ENCODE measurements around the gene EFNB2.

Gene EFNB2

GRCh38 chr13:106462710-106463109 is 72.8 kb downstream of the EFNB2 start:
- Histone ChIP-seq H3K4me3 (ENCODE audit: low read depth in 1 of 2, low read length in 2 of 2) (no peak overlapping the region), H3K36me3 (ENCODE audit: control insufficient read depth in 1 of 2, insufficient read depth in 2 of 2, low read length in 2 of 2) (no peaks in the 10 kb centered on the region), H3K27ac (ENCODE audit: low read depth, low read length) (no peak overlapping the region), H3K9ac (ENCODE audit: low read depth in 1 of 2, low read length in 2 of 2) (no peak overlapping the region), H3K27me3 (ENCODE audit: control insufficient read depth in 1 of 2, insufficient read depth in 2 of 2, low read length in 2 of 2) (no peaks in the 10 kb centered on the region), H3K9me3 (ENCODE audit: control insufficient read depth in 1 of 2, low read length in 2 of 2) (no peaks in the 10 kb centered on the region), H3K4me1 (ENCODE audit: control insufficient read depth in 1 of 2, insufficient read depth in 2 of 2, low read length in 2 of 2) (no peaks in the 10 kb centered on the region)

- Histone ChIP-seq H3K27me3 (ENCODE audit: control insufficient read depth in 1 of 2, insufficient read depth in 2 of 2, low read length in 2 of 2) (no peaks in the 10 kb centered on the region), H3K4me1 (ENCODE audit: control insufficient read depth in 1 of 2, insufficient read depth in 2 of 2, low read length in 2 of 2) (no peaks in the 10 kb centered on the region), H3K9me3 (ENCODE audit: control insufficient read depth in 1 of 2, low read length in 2 of 2) (no peaks in the 10 kb centered on the region), H3K4me3 (ENCODE audit: low read depth in 1 of 2, low read length in 2 of 2) (no peak overlapping the region), H3K9ac (ENCODE audit: low read depth in 1 of 2, low read length in 2 of 2) (no peak overlapping the region), H3K36me3 (ENCODE audit: control insufficient read depth in 1 of 2, insufficient read depth in 2 of 2, low read length in 2 of 2) (no peaks in the 10 kb centered on the region), H3K27ac (ENCODE audit: low read depth, low read length) (no peak overlapping the region)
These were observed 79.7 kb downstream of the EFNB2 start for GRCh38 chr13:106455777-106456176.

DNA sequence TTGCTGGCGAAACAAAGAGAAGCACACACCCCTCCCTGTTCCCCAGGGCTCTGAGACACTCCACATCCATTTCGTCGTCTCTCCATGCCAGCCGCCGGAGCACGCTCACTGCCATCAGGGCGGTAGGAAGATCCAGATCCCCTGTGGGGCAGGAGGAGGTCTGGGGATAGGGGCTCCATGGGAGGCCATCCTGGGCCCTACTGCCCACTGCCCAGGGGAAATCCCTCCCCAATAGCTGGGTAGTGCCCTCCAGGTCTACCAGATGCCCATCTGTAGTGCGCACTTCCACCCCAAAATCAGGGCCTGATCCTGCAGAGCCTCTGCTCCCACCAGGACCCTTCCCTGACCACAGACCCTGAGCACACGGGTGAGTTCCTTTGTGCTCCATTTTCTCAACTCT is 80.3 kb downstream of the EFNB2 start:
- H3K4me1 ChIP-seq (ENCODE audit: control insufficient read depth in 1 of 2, insufficient read depth in 2 of 2, low read length in 2 of 2), result no peaks in the 10 kb centered on the region
- H3K36me3 ChIP-seq (ENCODE audit: control insufficient read depth in 1 of 2, insufficient read depth in 2 of 2, low read length in 2 of 2), result no peaks in the 10 kb centered on the region
- no peak overlapping the region for H3K4me3 ChIP-seq (ENCODE audit: low read depth in 1 of 2, low read length in 2 of 2)
- no peak overlapping the region for H3K9ac ChIP-seq (ENCODE audit: low read depth in 1 of 2, low read length in 2 of 2)
- no peaks in the 10 kb centered on the region for H3K9me3 ChIP-seq (ENCODE audit: control insufficient read depth in 1 of 2, low read length in 2 of 2)
- no peaks in the 10 kb centered on the region for H3K27me3 ChIP-seq (ENCODE audit: control insufficient read depth in 1 of 2, insufficient read depth in 2 of 2, low read length in 2 of 2)
- no peak overlapping the region for H3K27ac ChIP-seq (ENCODE audit: low read depth, low read length)

DNA sequence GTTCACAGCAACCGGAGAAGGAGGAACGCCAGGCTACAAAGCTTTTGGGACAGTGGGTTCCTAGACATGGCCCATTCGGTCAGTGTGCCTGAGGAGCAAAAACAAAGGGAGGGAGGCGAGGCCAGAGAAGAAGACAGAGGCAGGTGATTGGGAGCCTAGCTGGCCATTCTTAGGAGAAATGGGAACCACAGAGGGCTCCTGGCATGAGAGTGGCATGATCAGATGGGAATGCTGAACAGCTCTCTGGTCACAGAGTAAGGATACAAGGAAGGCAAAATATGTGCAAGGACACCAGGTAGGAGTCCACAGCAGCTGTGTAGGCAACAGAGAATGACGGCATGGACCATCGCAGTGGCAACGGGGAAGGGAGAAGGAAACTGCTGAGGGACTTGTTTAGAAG is 82.4 kb downstream of the EFNB2 start:
- no peak overlapping the region for H3K9ac ChIP-seq (ENCODE audit: low read depth in 1 of 2, low read length in 2 of 2)
- no peak overlapping the region for H3K4me3 ChIP-seq (ENCODE audit: low read depth in 1 of 2, low read length in 2 of 2)
- no peaks in the 10 kb centered on the region for H3K36me3 ChIP-seq (ENCODE audit: control insufficient read depth in 1 of 2, insufficient read depth in 2 of 2, low read length in 2 of 2)
- H3K9me3 ChIP-seq (ENCODE audit: control insufficient read depth in 1 of 2, low read length in 2 of 2), result no peaks in the 10 kb centered on the region
- no peak overlapping the region for H3K27ac ChIP-seq (ENCODE audit: low read depth, low read length)
- no peaks in the 10 kb centered on the region for H3K27me3 ChIP-seq (ENCODE audit: control insufficient read depth in 1 of 2, insufficient read depth in 2 of 2, low read length in 2 of 2)
- H3K4me1 ChIP-seq (ENCODE audit: control insufficient read depth in 1 of 2, insufficient read depth in 2 of 2, low read length in 2 of 2), result no peaks in the 10 kb centered on the region

GRCh38 chr13:106450991-106451390 is 84.5 kb downstream of the EFNB2 start:
- no peaks in the 10 kb centered on the region for H3K9me3 ChIP-seq (ENCODE audit: control insufficient read depth in 1 of 2, low read length in 2 of 2)
- H3K4me1 ChIP-seq (ENCODE audit: control insufficient read depth in 1 of 2, insufficient read depth in 2 of 2, low read length in 2 of 2), result no peaks in the 10 kb centered on the region
- H3K36me3 ChIP-seq (ENCODE audit: control insufficient read depth in 1 of 2, insufficient read depth in 2 of 2, low read length in 2 of 2), result no peaks in the 10 kb centered on the region
- H3K27me3 ChIP-seq (ENCODE audit: control insufficient read depth in 1 of 2, insufficient read depth in 2 of 2, low read length in 2 of 2), result no peaks in the 10 kb centered on the region
- no peak overlapping the region for H3K27ac ChIP-seq (ENCODE audit: low read depth, low read length)
- H3K4me3 ChIP-seq (ENCODE audit: low read depth in 1 of 2, low read length in 2 of 2), result no peak overlapping the region
- H3K9ac ChIP-seq (ENCODE audit: low read depth in 1 of 2, low read length in 2 of 2), result no peak overlapping the region

- Histone ChIP-seq H3K9ac (ENCODE audit: low read depth in 1 of 2, low read length in 2 of 2) (no peak overlapping the region), H3K27me3 (ENCODE audit: control insufficient read depth in 1 of 2, insufficient read depth in 2 of 2, low read length in 2 of 2) (no peaks in the 10 kb centered on the region), H3K9me3 (ENCODE audit: control insufficient read depth in 1 of 2, low read length in 2 of 2) (no peaks in the 10 kb centered on the region), H3K36me3 (ENCODE audit: control insufficient read depth in 1 of 2, insufficient read depth in 2 of 2, low read length in 2 of 2) (no peaks in the 10 kb centered on the region), H3K27ac (ENCODE audit: low read depth, low read length) (no peak overlapping the region), H3K4me1 (ENCODE audit: control insufficient read depth in 1 of 2, insufficient read depth in 2 of 2, low read length in 2 of 2) (no peaks in the 10 kb centered on the region), H3K4me3 (ENCODE audit: low read depth in 1 of 2, low read length in 2 of 2) (no peak overlapping the region)
These were observed 86.4 kb downstream of the EFNB2 start for GRCh38 chr13:106449096-106449495.

DNA sequence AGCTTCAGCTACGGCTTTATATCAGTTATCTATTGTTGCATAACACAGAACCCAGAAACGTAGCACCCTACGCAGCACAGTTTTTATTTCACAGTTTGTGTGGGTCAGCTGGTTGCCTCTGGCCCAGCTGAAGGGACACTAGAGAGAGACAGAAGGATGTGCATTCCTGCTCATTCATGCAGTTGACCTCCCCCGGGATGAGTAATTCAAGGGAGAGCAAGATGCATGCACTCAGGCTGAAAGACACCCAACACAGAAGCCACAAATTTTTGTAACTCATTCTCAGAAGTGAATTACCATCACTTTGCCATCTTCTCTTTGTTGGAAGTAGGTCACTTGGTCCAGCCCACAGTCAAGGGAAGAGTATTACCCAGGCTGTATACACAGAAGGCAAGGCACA is 89.5 kb downstream of the EFNB2 start:
- Histone ChIP-seq H3K27me3 (ENCODE audit: control insufficient read depth in 1 of 2, insufficient read depth in 2 of 2, low read length in 2 of 2) (no peaks in the 10 kb centered on the region), H3K9me3 (ENCODE audit: control insufficient read depth in 1 of 2, low read length in 2 of 2) (no peaks in the 10 kb centered on the region), H3K4me1 (ENCODE audit: control insufficient read depth in 1 of 2, insufficient read depth in 2 of 2, low read length in 2 of 2) (no peaks in the 10 kb centered on the region), H3K27ac (ENCODE audit: low read depth, low read length) (no peak overlapping the region), H3K9ac (ENCODE audit: low read depth in 1 of 2, low read length in 2 of 2) (no peak overlapping the region), H3K36me3 (ENCODE audit: control insufficient read depth in 1 of 2, insufficient read depth in 2 of 2, low read length in 2 of 2) (no peaks in the 10 kb centered on the region), H3K4me3 (ENCODE audit: low read depth in 1 of 2, low read length in 2 of 2) (no peak overlapping the region)

- Histone ChIP-seq H3K27me3 (ENCODE audit: control insufficient read depth in 1 of 2, insufficient read depth in 2 of 2, low read length in 2 of 2) (no peaks in the 10 kb centered on the region), H3K9ac (ENCODE audit: low read depth in 1 of 2, low read length in 2 of 2) (no peak overlapping the region), H3K27ac (ENCODE audit: low read depth, low read length) (no peak overlapping the region), H3K4me3 (ENCODE audit: low read depth in 1 of 2, low read length in 2 of 2) (no peak overlapping the region), H3K36me3 (ENCODE audit: control insufficient read depth in 1 of 2, insufficient read depth in 2 of 2, low read length in 2 of 2) (no peaks in the 10 kb centered on the region), H3K9me3 (ENCODE audit: control insufficient read depth in 1 of 2, low read length in 2 of 2) (no peaks in the 10 kb centered on the region), H3K4me1 (ENCODE audit: control insufficient read depth in 1 of 2, insufficient read depth in 2 of 2, low read length in 2 of 2) (no peaks in the 10 kb centered on the region)
These were observed 91.7 kb downstream of the EFNB2 start for GRCh38 chr13:106443607-106444322.

DNA sequence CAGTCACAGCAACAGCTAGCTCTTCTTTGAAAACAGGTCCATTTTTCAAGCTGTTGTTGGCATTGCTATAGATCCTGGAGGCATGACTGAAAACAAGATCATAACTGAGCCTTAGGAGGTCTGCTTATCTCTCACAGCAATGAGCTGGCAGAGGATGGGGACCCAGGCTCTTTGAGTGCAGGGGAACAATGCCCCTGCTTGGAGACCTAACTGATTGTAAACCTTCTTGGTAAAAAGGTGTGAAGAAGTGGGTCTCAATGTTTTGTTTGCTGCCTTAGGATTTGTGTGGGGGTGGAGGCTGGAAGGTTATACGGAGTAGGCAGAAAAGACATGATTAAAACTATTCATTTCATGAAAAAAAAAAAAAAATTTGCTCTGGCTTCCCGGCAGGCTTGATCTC is 94.6 kb downstream of the EFNB2 start:
- Histone ChIP-seq H3K9me3 (ENCODE audit: control insufficient read depth in 1 of 2, low read length in 2 of 2) (no peaks in the 10 kb centered on the region), H3K27ac (ENCODE audit: low read depth, low read length) (no peak overlapping the region), H3K4me1 (ENCODE audit: control insufficient read depth in 1 of 2, insufficient read depth in 2 of 2, low read length in 2 of 2) (no peaks in the 10 kb centered on the region), H3K27me3 (ENCODE audit: control insufficient read depth in 1 of 2, insufficient read depth in 2 of 2, low read length in 2 of 2) (no peaks in the 10 kb centered on the region), H3K9ac (ENCODE audit: low read depth in 1 of 2, low read length in 2 of 2) (no peak overlapping the region), H3K36me3 (ENCODE audit: control insufficient read depth in 1 of 2, insufficient read depth in 2 of 2, low read length in 2 of 2) (no peaks in the 10 kb centered on the region), H3K4me3 (ENCODE audit: low read depth in 1 of 2, low read length in 2 of 2) (no peak overlapping the region)
